Activated CD4-positive, alpha-beta T cell treated with anti-CD3 and anti-CD28 coated beads, Interleukin-2, Interleukin-4, amounts not matched to agents 100 ng/mL and 50 ng/mL, durations not matched to agents 16 hours and 8 hours (primary cell): ENCODE data around the gene PRKD2.

Experiments
- DNase-seq: peaks from one replicate; pipeline ENCODE4 v3.0.0-alpha.2; 2020; ENCODE audit warnings: low spot score

PRKD2 gene

DNA sequence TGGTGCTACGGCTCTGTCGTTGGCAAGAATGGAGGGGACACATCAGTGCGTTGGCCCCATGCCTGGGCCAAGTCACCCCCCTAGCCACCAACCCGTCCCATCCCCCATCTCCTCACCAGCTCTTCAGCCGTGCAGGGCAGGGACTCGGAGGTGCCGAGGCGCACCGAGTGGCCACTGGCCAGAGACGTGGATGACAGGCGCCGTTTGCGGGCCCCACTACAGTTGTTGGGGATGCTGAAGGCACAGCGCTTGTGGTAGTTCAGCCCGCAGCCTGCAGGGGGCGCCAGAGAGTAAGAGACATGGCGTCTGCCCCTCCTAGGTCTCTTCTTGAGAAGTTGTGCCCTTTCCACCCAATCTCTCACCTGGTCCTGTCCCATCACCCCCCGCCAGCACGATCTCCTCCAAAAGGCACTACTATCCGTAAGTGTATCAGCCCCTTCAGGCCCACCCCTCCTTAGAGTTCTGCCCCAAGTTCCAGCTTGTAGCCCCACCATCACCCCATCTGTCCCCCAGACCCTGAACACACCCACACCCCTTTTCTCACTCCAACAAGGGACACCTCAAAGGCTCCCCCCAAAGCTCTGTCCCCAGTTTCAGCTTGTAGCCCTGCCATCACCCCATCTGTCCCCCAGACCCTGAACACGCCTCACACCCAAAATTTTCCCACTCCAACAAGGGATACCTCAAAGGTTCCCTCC is 12.4 kb downstream of the PRKD2 start:
- DNase-seq: peak; percentile 80

DNA sequence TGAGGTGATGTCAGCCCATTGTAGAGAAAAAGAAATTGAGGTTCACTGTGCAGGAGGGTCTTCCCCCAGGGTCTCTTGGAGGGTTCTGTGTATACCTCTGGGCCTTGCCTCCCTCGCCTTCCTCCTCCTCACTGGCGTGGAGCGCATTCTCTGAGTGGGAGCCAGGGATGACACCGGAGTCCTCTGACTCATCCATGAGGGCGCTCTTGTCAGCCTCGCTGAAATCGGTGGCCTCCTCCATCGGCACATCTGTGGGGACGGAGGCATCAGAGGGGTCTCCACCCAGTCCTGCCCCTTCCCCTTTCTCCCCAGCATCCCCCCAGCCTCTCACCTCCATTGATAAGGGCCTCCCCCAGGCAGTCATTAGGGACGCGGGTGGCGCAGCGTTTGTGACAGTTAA is 16.2 kb downstream of the PRKD2 start:
- DNase-seq: no peak

DNA sequence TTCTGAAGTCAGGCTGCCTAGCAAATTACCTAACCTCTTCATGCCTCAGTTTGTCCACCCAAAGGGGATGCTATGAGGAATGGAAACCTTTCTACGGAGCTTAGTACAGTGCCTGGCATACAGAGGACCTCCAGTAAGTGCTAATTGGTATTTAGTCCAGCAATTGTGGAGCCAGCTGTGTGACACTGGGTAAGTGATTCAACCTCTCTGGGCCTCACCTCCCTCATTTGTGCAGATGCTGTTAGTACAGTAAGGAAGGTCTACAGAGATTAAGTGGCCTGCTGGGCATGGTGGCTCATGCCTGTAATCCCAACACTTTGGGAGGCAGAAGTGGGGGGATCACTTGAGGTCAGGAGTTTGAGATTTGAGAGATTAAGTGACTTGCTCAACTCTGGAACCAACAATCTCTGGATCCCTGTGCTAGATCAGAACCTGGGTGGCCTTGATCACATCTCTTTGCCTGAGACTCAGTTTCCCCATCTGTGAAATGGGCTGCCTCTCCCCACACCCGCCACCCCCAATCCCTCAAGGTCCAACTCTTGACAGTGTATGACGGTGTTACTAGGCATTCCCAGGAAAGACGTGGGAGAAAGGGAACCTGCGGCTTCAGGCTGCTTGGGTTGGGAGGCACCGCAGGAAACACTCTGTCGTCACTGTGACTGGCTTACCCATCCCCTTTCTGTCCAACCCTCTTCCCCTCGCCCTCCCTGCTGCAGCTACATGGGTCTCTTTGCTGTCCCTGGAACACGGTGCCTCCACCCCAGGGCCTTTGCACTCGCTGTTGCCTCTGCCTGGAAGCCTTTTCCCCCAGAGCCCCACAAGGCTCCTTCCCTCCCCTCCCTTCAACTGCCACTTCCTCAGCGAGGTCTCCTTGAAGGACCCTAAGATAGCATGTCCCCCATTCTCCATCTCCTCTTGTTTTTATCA is 18.3 kb downstream of the PRKD2 start:
- no peak for DNase-seq

DNA sequence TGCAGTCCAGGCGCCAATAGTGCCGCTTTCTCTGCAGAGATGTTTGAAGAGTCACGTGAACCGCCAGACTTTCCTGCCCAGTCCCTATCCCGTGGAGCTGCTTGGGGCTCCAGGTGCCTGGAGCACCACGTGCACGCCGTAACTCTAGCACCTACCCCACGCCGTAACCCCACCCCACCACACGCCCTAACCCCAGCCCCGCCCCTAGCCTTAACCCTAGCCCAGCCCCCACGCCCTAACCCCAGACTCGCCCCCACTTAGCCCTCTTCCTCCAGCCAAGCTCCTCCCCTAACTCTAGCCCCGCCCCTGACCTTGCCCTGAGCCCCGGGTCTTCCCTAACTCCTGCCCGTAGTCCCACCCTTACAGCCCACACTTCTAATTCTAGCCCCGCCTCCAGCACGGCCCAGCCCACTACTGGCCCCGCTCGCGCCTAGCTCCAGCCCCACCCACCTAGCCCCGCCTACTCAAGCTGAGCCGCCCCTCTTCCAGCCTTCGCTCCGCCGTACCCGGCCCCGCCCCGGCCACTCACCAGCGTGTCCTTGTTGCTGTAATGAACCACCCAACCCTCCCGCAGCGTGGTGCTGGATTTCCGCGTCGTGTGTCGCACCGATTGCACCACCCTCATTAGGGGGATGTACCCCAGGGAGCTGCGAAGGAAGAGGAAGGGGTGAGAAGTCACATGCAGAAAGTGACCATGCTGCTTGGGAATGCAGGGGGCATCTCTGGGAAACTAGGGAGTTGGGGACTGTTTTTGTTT is 19.5 kb downstream of the PRKD2 start:
- no peak for DNase-seq

DNA sequence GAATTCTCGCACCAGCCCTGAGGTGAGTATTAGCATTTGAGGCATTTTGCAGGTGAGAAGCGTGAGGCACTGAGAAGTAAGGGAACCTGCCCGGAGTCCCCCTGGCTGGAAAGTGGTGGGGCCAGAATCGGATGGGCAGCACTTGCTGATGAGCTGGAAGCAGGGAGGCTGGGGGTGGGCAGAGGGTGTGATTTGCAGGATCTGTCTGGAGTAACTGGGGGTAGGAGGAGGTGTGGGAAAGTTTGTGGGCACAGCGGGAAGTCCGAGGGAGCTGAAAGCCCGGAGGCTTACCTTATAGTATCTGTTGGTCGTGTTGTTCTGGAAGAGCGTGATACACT is 20.1 kb downstream of the PRKD2 start:
- no peak for DNase-seq

DNA sequence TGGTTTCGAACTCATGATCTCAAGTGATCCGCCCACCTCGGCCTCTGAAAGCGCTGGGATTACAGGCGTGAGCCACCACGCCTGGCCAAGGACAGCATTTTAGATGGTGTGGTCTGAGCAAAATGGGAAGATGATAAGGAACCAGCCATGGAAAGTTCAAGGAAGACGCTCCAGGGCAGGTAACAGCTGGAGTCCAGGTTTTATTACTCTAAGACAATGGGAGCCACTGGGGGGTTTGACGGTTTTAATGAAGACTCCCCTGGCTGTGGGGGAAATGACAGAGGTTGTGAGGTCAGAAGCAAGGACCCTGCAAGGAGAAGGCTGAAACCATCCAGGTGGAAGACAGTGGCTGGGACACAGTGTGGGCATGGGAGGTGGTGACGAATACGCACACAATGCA is 20.9 kb downstream of the PRKD2 start:
- no peak for DNase-seq

DNA sequence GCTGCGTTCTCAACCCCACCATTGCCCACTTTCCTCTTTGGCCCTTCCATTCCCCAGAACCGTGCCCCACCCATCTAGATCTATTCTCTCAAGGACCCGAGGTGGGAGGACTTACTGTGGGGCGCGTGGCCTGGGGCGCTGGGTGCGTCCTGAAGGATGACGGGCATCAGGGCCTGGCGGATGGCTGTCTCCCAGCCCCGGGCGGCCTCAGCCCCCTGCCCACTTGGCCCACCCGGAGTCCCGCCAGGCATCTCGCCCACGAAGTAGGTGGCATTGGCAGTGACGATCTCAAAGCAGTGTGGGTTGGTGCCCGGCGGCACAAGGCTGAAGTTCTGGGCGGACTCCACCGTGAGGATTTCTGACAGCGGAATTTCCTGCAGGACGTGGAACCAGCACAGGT is 23.2 kb downstream of the PRKD2 start:
- DNase-seq: no peak

DNA sequence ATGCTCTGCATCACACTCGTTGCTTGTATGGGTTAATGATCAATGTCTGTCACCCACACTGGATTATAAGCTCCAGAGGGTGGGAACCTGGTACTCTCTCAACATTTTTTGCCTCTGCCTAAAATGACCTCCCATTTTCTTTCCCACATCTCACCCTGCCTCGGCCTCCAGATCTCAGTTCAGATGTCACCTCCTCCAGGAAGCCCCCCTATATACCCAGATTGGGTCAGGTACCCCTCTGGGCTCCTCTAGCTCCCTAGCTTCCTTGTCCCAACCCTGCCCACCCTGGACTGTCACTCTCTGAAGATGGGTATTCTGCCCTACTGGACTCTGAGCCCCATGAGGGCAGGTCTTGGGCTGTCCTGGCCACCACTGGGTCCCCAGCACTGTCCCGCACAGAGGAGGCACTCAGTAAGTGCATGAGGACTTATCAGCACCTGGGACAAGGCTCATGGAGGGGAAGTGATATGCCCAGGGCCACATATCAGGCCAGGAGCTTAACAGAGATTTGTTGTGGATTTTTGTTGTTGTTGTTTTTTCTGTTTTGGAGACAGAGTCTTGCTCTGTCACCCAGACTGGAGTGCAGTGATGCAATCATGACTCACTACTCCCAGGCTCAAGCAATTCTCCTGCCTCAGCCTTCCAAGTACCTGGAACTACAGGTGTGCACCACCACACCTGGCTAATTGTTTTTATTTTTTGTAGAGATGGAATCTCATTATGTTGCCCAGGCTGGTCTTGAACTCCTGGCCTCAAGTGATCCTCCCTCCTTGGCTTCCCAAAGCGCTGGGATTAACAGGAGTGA is 23.8 kb downstream of the PRKD2 start:
- no peak for DNase-seq

DNA sequence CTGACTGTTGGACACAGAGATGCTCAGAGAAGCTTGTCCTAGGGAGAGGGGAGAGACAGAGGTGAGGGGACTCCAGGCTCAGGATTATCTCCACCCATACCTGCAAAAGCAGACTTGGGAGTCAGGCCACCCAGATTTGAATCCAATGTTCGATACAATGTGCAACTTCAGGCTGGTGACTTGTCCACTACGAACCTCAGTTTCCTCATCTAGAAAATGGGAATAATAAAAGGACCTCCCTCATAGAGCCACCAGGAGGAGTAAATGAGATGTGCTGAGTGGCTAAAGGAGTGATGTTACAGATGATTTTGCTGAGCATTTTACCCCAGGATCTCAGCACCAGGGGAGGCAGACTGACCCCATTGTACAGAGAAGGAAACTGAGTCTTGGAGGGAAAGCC is 25.0 kb downstream of the PRKD2 start:
- no peak for DNase-seq

DNA sequence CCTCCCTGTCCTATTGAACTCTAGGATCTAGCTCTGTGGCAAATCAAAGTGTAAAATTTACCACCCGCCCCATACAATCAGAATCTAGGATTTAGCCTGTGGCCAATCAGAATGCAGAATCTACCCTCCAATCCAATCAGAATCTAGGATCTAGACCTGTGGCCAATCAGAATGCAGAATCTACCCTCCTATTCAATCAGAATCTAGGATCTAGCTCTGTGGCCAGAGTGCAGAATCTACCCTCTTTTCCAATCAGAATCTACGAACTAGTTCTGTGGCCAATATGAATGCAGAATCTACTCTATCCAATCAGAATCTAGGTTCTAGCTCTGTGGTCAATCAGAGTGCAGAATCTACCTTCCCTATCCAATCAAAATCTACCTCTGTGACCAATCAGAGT is 25.8 kb downstream of the PRKD2 start:
- DNase-seq: no peak

DNA sequence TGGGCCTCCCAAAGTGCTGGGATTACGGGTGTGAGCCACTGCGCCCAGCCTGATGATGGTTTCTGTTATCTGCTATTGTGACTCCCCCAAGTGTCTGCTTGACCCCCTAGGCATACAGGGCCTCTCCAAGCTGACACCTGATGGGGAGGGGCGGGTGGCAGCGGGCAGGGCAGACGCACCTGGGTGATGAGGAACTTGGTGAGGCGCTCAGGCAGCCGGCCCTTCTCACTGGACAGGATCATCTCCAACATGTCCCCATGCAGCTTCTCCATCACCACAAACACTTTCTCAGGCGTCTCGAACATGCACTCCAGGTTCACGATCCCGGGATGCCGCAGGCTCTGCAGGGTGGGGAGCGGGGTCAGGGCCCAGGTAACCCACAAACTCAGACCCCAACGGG is 27.6 kb downstream of the PRKD2 start:
- no peak for DNase-seq

DNA sequence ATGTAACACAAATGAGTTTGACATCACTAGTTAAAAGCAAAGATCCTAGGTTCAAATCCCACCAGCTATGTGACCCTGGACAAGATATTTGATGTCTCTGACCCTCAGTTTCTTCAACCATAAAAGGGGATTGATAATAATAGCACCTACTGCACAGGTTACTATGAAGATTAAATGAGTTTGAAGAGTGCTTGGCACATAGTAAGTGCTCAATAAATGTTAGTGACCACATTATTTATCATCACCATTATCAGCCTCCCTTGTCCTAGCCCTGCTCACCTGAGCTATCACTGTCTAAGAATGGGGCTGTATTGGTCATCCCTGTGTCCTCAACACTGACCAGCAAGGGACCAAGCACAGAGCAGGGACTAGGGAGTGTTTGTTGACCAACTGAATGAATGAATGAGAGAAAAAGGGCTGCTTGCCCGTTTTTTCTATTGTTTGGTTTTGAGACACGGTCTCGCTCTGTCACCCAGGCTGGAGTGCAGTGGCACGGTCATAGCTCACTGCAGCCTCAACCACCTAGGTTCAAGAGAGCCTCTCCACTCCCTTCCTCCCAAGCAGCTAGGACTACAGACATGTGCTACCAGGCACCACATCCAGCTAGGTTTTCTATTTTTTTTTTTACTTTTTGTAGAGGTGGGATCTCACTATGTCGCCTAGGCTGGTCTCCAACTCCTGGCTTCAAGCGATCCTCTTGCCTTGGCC is 29.3 kb downstream of the PRKD2 start:
- DNase-seq: no peak

DNA sequence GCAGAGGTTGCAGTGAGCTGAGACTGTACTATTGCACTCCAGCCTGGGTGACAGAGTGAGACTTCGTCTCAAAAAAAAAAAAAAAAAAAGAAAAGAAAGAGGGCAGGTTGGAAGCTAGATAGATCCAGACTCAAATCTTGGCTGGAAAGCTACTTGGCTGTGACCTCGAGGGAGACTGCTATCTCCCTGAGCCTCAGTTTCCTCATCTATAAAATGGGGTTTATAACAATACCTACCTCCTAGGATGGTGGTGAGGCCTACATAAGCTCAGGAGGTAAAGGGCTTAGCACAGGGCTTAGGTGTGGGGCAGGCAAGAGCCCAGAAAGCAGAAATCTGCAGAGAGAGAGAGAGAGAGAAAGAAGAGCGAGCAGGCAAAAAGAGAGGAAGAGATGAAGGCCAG is 31.7 kb downstream of the PRKD2 start:
- no peak for DNase-seq

DNA sequence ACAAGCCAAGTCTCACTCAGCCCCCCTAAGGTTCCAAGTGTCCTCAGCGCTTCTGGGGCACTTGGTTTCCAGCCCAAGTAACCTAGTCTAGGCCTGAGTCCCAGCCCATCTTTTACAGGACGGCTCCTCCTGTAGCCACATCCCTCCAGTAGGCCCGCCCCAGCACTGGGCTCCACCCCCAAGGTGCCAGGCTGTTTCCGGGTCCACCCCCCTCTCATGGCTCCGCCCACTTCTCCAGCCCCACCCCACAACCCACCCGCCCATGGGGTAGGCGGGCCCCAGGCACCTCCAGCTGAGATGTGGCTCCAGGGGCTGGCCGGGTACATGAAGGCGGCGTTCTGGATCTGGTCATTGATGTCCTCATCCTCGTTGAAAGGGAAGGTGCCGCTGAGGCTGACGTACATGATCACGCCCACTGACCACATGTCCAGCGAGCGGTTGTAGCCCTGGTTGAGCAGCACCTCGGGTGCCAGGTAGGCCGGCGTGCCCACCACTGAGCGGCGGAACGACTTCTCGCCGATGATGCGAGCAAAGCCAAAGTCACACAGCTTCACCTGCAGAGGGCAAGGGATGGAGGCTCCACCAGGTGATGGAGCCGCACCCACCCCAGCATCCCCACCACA is 38.7 kb downstream of the PRKD2 start:
- DNase-seq: peak; percentile 56

DNA sequence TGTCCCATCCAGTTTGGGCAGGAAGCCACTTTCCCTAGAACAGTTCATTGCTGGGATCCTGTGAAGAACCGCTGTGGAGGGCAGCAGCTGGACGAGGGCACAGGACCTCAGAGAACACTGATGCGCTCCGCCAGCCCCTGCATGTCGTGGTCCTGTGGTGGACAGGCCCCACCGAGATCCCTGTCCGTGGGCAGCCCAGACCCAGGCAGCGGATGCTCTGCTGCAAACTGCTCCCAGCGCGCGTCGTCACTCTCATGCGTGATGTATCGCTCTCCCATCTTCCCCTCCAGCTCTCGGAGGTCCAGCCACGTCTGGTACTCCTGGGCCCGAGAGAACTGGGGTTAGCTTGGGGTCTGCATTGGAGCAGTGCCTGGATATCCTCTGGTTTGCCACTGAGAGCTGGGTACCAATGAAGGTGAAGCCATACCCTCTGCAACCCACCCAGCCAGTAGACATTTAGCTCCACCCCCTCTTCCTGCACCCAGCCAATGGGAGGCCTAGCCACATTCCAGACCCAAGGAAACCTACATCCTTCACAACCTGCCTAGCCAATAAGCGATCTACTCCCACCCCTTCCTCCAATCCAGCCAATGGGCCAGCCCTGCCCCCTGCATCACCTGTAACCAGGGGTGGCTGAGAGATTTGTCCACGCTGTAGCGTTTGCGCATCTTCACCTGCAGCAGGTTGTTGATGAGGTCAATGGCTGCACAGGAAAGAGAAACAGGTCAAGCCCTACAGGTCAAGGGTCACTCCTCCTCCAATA is 42.3 kb downstream of the PRKD2 start:
- DNase-seq: no peak

DNA sequence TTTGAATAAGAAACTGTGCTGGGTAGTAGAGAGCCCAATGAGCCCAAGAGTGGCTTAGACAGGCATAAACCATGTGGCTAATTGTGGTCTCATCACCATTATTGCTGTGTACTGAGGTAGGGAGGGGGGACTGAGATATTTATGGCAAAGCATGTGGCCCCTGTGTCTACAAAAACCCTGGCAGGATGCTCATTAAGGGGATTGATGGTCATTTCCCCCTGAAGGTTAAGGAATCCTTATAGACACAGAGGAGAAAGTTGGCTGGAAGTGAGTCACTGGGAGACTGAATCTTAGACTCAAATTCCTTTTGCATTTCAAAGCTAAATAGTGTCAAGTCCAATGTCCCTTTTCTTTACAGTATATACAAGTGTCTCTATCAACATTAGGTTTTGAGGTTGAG is 46.1 kb downstream of the PRKD2 start:
- no peak for DNase-seq

DNA sequence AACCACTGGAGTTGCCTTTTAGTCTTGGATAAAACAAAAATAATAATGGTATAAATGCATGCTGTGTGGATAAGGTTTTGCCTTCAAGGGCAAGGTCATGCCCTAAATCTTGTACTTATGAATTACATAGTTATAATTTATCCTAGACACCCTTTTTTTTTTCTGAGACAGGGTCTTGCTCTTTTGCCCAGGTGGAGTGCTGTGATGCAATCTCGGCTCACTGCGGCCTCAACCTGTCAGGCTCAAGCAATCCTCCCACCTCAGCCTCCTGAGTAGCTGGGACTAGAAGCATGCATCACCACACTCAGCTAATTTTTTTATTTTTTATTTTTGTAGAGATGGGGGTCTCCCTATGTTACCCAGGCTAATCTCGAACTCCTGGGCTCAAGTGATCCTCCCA is 48.3 kb downstream of the PRKD2 start:
- no peak for DNase-seq

DNA sequence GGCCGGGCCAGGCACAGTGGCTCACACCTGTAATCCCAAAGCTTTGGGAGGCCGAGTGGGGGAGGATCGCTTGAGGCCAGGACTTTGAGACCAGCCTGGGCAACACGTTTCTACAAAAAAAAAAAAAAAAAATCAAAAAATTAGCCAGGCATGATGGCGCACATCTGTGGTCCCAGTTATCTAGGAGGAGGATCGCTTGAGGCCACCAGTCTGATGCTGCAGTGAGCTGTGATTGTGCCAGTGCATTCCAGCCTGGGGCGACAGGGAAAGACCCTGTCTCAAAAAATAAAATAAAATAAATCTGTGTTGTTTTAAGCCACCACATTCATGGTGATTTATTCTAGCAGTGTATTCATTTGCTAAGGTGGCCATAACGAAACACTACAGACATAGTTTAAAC is 51.8 kb downstream of the PRKD2 start:
- DNase-seq: no peak

DNA sequence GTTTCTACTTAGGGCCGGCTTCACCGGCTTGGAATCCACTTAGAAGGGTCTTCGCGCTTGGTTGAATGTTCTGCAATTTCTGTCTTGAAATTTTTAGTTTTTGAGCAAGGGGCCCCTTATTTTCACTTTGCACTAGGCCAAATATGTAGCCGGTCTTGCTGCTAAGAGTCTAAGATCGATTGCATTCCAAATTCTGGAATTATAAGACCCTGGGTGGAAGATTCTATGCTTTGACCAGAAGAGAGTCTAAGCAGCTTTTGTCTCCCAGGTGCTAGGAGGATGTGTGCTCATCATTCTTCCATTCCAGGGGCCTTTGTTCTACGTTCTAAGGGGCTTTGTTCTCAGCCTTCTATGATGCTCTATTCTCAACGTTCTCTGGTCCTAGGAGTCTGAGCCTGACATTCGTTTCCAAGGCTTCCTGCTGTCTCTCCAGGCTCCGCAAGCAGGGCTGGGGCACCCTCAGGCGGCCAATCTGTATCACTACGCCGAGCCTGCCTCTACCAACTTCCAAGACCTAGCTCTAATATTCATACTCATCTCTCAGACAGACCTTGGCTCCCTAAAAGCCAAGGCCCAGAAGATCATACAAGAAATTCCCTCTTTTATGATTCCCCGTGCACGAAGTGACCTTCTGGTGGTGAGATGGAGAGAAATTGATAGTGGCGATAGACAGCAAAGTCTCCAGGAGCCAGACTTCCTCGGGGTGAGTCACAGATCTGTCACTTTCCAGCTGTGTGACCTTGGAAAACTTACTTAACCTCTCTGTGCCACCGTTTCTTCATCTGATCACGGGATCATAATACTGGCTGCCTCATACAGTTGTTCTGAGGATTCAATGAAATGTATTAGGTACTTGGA is 55.0 kb downstream of the PRKD2 start:
- DNase-seq: peak; percentile 69
